AG10803 (cell line): Measurements from ENCODE around the gene DGKQ.
"Not testable (repeated sequence)": the region's sequence is repeated elsewhere in the genome, so short reads cannot be mapped to it uniquely, and the experiment has no call there.

Source experiments
- DNase-seq: peaks from one replicate; pipeline ENCODE4 v3.0.0; 2010; ENCODE audit warnings: low read depth
- H3K4me3 ChIP-seq: 2 replicates; pipeline ENCODE4 v1.5.1; 2011; ENCODE audit warnings: mild to moderate bottlenecking, low read length, control low read depth
- CTCF ChIP-seq: conservative IDR thresholded peaks from 2 replicates; pipeline ENCODE4 v1.5.1; 2011; ENCODE audit warnings: mild to moderate bottlenecking, low read length, control low read depth, inconsistent platforms

The DGKQ gene

GRCh38 chr4:947491-947971 lies 25.8 kb downstream of the DGKQ start:
- H3K4me3 ChIP-seq: no peak overlapping the region

GRCh38 chr4:946517-947471 lies 26.6 kb downstream of the DGKQ start:
- no peak for DNase-seq
- TF ChIP-seq CTCF: no peak
- H3K4me3 ChIP-seq: no peak overlapping the region

More at GRCh38 chr4:947491-947971, 25.8 kb downstream of the DGKQ start:
- DNase-seq: no peak
- no peak for TF ChIP-seq CTCF

- no peak for TF ChIP-seq CTCF
- DNase-seq: no peak
- H3K4me3 ChIP-seq: no peak overlapping the region
Observed at GRCh38 chr4:946103-946450, 27.3 kb downstream of the DGKQ start.

GRCh38 chr4:945274-946102 lies 27.9 kb downstream of the DGKQ start:
- H3K4me3 ChIP-seq: no peak overlapping the region
- no peak for TF ChIP-seq CTCF
- DNase-seq: no peak

GRCh38 chr4:939508-939907 lies 33.9 kb downstream of the DGKQ start:
- not testable (repeated sequence) for DNase-seq

GRCh38 chr4:932713-933070 lies 40.7 kb downstream of the DGKQ start:
- no peak for DNase-seq
- H3K4me3 ChIP-seq: peak overlapping the region; percentile 97
- no peak; the same call in 1 of the 2 replicates for TF ChIP-seq CTCF

More at GRCh38 chr4:939508-939907, 33.9 kb downstream of the DGKQ start:
- not testable (repeated sequence) for H3K4me3 ChIP-seq

- DNase-seq: peak; percentile 92
- H3K4me3 ChIP-seq: peak within 1 kb of the TSS; percentile 97
- peak; percentile 0; the same call in 1 of the 2 replicates for TF ChIP-seq CTCF
Observed at GRCh38 chr4:931960-932712, 41.2 kb downstream of the DGKQ start, which contains the start of the genes GAK and TMEM175. GAK (minus strand) TSS chr4:932316; CDS start chr4:932187, 129 bp downstream. TMEM175 (plus strand) TSS chr4:932460; CDS start chr4:947740, 15,280 bp downstream.
